Choroid plexus epithelial cell (primary cell): ENCODE data around the gene SESN2.

Source experiments
- DNase-seq: peaks from one replicate; pipeline ENCODE4 v3.0.0-alpha.2; 2010; ENCODE audit warnings: low read depth
- H3K4me3 ChIP-seq: 2 replicates; pipeline ENCODE4 v1.5.1; 2011; ENCODE audit warnings: low read depth, mild to moderate bottlenecking, control low read depth, low read length, moderate library complexity
- CTCF ChIP-seq: conservative IDR thresholded peaks from 2 replicates; pipeline ENCODE4 v1.5.1; 2011; ENCODE audit warnings: low read depth, mild to moderate bottlenecking, control low read depth, inconsistent platforms, low read length, moderate library complexity

Gene SESN2

GRCh38 chr1:28286111-28286510, 26.8 kb downstream of the SESN2 start:
- H3K4me3 ChIP-seq = no peak overlapping the region
- DNase-seq = no peak
- TF ChIP-seq CTCF = no peak

GRCh38 chr1:28288487-28288886, 29.2 kb downstream of the SESN2 start:
- no peak overlapping the region for H3K4me3 ChIP-seq

GRCh38 chr1:28290851-28291250, 31.5 kb downstream of the SESN2 start:
- H3K4me3 ChIP-seq = no peak overlapping the region
- TF ChIP-seq CTCF = no peak
- DNase-seq = no peak

More at GRCh38 chr1:28288487-28288886, 29.2 kb downstream of the SESN2 start:
- DNase-seq = no peak
- no peak for TF ChIP-seq CTCF

- no peak for DNase-seq
- TF ChIP-seq CTCF = no peak
- H3K4me3 ChIP-seq = no peak overlapping the region
Observed at GRCh38 chr1:28291711-28292110, 32.4 kb downstream of the SESN2 start.

GRCh38 chr1:28295936-28296335, 36.6 kb downstream of the SESN2 start:
- H3K4me3 ChIP-seq = no peak overlapping the region
- TF ChIP-seq CTCF = no peak
- DNase-seq = no peak

- TF ChIP-seq CTCF = no peak
- H3K4me3 ChIP-seq = peak overlapping the region; percentile 38
- peak; percentile 70 for DNase-seq
Observed at GRCh38 chr1:28296401-28297261, 37.3 kb downstream of the SESN2 start.

GRCh38 chr1:28297826-28298225, 38.5 kb downstream of the SESN2 start:
- TF ChIP-seq CTCF = no peak
- no peak overlapping the region for H3K4me3 ChIP-seq
- DNase-seq = no peak
